VCaP (cell line): ENCODE measurements around the gene RAB25.

Source experiments
- H3K27ac ChIP-seq: fragments of 450-650 bp; 2 replicates; pipeline ENCODE4 v1.5.1; 2017
- CTCF ChIP-seq: fragments of 450-650 bp; conservative IDR thresholded peaks from 2 replicates; pipeline ENCODE4 v1.5.1; 2017; ENCODE audit warnings: mild to moderate bottlenecking, moderate library complexity

The RAB25 gene

GRCh38 chr1:156081180-156081916, 20.4 kb downstream of the RAB25 start:
- peak overlapping the region; percentile 66; the same call in 1 of the 2 replicates for H3K27ac ChIP-seq
- TF ChIP-seq CTCF, result no peak

- no peak for TF ChIP-seq CTCF
Measured at GRCh38 chr1:156081917-156082308, 21.0 kb downstream of the RAB25 start.

GRCh38 chr1:156082309-156083091, 21.5 kb downstream of the RAB25 start, which contains the start of gene MEX3A:
Gene MEX3A, minus strand, starts transcription at chr1:156082465. Its CDS starts 467 bp downstream, at chr1:156081998.
- H3K27ac ChIP-seq, result peak within 1 kb of the TSS; percentile 66; the same call in 1 of the 2 replicates

More at GRCh38 chr1:156081917-156082308, 21.0 kb downstream of the RAB25 start:
- peak overlapping the region; percentile 66; the same call in 1 of the 2 replicates for H3K27ac ChIP-seq

GRCh38 chr1:156083800-156084790, 23.1 kb downstream of the RAB25 start:
- H3K27ac ChIP-seq, result no peak overlapping the region
- no peak for TF ChIP-seq CTCF

More at GRCh38 chr1:156082309-156083091, 21.5 kb downstream of the RAB25 start, which contains the start of gene MEX3A:
- no peak for TF ChIP-seq CTCF

GRCh38 chr1:156086256-156086662, 25.3 kb downstream of the RAB25 start:
- TF ChIP-seq CTCF, result no peak
- H3K27ac ChIP-seq, result 0 out of 2 replicates have a peak overlapping the region, but pooled peaks have one; percentile 1

GRCh38 chr1:156089704-156090103, 28.7 kb downstream of the RAB25 start:
- no peak overlapping the region for H3K27ac ChIP-seq
- no peak for TF ChIP-seq CTCF
